ENCODE data around the gene MPG.

DNA sequence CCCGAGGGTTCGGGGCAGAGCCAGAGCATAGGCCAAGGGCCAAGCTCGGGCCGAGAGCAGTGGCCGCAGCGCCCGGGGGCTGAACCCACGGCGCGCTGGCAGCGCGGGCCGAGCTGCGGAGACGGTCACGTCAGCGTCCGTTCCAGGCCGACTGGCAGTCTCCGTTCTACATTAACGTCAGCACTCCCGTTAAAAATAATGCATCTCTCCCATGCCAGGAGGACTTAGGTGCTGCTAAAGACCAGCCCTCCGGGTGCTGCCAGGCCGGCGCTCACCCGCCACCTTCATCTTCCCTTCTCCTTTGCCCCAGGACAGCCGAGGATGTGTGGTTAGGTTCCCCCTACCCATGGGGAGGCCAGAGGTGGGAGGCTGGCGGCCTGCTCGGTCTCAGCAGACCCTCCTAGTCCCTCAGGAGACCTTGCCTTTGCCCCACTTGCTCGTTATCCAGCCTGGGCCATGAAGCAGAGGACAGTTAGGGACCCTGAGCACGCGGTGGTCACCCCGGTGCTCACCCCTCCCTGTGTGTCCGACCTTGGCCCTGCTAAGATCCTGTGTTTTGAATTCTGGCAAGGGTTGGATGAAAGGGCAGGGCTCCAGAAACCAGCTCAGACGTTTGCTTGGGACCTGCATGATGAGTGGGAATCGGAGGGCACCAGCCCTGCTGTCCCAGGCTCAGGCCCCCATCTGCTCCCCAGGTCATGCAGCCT is 572 bp downstream of the MPG start:
- TF ChIP-seq, protein P1, sequence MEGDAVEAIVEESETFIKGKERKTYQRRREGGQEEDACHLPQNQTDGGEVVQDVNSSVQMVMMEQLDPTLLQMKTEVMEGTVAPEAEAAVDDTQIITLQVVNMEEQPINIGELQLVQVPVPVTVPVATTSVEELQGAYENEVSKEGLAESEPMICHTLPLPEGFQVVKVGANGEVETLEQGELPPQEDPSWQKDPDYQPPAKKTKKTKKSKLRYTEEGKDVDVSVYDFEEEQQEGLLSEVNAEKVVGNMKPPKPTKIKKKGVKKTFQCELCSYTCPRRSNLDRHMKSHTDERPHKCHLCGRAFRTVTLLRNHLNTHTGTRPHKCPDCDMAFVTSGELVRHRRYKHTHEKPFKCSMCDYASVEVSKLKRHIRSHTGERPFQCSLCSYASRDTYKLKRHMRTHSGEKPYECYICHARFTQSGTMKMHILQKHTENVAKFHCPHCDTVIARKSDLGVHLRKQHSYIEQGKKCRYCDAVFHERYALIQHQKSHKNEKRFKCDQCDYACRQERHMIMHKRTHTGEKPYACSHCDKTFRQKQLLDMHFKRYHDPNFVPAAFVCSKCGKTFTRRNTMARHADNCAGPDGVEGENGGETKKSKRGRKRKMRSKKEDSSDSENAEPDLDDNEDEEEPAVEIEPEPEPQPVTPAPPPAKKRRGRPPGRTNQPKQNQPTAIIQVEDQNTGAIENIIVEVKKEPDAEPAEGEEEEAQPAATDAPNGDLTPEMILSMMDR (IDR thresholded peaks at IDR 0.05): no peak
- TF ChIP-seq EZH2 (IDR thresholded peaks at IDR 0.05; ENCODE audit: borderline replicate concordance, insufficient read depth, low read depth, low read length, poor library complexity, severe bottlenecking): no peak
